Muscle of arm (tissue), 12 donors: ENCODE data around the gene DHTKD1. TPM values are rescaled to one million over a fixed set of nuclear protein-coding genes. Genes with fewer than 3 reads are reported as not detected.
"Not testable (repeated sequence)": the region's sequence is repeated elsewhere in the genome, so short reads cannot be mapped to it uniquely, and the experiment has no call there.

Source experiments
- DNase-seq: peaks from one replicate; pipeline ENCODE4 v3.0.0-alpha.2; 2013
- polyA plus RNA-seq, 12 donors: library from polyadenylated mRNA; unstranded; fragments of 120-200 nt; gene quantifications; one replicate each; pipeline ENCODE4 v1.2.1, GENCODE V29; 2013; ENCODE audit not compliant: insufficient read length in 12 of 12

The DHTKD1 gene
- polyA plus RNA-seq, 12 donors: 8.1 to 15.7 (median 11.1) TPM; not detected in 1

DNA sequence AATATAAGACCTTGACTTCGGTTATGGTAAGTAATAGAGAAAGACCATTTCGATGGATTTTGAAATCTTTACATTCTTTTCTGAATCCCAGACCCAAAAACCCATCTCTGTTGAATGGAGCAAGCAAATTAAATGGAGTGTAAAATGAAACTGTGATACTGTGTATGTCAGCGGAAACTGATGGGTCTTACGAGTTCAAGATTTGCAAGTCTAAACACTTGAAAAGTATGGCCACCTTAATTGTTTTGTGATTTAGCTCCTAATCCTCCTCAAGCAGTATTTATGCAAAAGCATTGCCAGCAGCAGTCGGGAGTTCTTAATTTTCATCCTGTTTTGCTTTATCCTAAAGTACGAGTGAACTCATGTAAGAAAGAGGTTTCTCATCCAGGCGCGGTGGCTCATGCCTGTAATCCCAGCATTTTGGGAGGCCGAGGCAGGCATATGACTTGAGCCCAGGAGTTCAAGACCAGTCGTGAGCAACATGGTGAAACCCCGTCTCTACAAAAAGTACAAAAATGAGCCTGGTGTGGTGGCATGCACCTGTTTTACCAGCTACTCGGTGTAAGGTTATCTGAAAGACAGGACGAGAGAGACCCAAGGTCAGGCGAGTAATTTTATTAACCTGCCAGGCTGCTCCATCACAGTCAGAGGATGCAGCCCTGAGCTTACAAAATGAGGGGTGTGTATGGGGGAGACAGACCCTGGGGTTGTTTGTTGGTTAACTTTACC is 5.8 kb upstream of the DHTKD1 start:
- no peak for DNase-seq

DNA sequence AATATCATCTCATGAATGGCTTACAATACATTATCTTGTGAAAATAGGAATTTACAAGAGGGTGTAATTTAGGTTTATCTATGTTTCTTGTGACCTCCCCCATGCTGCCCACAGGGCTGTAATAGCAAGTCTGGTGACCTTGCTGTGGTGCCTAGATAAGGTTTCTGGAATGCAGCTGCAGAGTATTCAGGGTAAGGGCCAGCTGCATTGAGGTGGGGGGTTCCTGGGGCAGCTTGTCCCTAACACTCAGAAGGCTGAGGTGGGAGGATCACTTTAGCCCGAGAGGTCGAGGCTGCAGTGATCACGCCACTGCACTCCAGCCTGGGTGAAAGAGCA is 5.3 kb upstream of the DHTKD1 start:
- no peak for DNase-seq

DNA sequence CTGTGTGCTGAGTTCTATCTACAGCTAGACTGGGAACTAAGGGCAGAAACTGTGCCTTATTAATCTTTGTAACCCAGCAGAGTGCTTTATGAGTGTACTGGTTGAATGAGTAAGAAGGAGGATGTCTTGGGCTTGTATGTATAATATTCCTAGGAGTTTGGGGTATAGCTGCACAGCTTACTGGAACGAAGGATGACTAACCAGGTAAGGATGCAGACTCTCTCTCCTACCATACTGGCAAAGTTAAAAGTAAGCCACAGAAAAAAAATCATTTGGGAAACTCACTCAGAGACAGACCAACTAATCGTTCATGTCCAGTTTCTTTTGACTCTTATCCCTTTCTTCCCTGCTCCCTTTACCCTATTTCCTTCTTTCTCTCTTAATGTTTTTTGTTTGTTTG is 1.4 kb upstream of the DHTKD1 start:
- DNase-seq: no peak

DNA sequence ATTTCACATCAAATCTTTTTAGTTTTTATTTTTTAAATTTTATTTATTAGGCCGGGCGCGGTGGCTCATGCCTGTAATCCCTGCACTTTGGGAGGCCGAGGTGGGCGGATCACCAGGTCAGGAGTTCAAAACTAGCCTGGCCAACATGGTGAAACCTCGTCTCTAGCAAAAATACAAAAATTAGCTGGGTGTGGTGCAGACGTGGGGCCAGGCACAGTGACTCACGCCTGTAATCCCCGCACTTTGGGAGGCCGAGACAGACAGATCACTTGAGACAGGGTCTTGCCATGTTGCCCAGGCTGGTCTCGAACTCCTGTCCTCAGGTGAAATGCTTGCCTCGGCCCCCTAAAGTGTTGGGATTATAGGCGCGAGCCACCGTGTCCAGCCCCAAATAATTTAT is 2.7 kb downstream of the DHTKD1 start:
- DNase-seq: not testable (repeated sequence)

DNA sequence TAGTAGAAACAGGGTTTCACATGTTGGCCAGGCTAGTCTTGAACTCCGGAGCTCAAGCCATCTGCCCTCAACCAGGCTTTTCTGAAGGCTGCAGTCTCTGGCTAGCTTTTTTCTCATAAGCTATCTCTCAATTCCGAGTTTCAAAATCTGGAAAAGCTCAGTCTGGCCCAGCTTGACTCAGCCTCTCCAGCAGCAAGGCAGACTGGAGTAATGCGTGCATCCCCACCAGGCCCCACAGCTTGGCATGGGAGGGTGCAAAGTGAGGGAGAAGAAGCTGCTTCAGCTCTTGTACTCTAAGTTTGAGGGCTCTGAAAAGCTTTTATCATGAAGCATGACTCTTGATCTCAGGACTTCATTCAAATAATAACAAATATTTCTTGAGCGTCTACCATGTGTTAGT is 4.8 kb downstream of the DHTKD1 start:
- DNase-seq: no peak

DNA sequence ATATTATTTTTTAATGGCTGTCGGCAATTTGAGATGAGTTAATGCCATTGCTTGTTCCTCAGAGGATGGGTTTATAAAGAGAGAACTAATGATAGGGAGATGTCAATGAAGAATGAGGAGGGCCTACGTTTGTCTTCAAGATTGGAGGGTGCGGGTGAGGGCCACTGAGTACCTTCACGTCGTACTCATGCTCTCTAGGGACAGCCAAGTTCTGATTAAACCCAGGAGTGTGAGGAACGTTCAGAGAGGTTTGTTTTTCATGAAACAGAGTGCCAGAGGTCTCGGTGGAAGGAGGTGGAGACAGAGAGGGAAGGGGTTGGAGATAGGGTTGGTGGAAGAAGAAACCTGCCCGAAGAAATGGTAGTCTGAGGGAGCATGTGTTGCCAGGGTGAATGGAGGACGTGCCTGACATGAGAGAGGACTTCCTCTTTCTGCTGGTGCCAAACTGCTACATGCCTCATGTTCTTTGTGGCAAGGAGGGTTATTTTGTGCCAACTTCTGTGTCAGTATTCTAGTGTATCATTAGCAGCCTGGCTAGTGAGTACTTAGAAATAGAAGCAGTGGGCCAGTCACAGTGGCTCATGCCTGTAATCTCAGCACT is 8.9 kb downstream of the DHTKD1 start:
- DNase-seq: no peak

DNA sequence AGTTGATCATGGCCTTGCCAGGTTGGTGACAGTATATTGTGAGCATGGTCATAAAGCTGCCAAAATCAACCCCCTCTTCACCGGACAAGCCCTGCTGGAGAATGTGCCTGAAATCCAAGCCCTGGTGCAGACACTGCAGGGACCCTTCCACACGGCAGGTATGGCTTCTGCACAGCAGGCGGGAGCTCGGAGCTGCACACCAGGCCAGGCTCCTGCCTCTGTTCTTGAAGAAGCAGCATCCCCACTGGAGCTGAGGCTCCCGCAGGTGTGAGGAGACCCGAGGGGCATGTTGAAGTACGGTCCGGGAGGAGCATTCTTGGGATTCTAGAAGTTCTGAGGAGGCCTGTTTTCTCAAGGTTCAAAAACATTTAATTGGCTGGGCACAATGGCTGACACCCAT is 12.7 kb downstream of the DHTKD1 start:
- no peak for DNase-seq

DNA sequence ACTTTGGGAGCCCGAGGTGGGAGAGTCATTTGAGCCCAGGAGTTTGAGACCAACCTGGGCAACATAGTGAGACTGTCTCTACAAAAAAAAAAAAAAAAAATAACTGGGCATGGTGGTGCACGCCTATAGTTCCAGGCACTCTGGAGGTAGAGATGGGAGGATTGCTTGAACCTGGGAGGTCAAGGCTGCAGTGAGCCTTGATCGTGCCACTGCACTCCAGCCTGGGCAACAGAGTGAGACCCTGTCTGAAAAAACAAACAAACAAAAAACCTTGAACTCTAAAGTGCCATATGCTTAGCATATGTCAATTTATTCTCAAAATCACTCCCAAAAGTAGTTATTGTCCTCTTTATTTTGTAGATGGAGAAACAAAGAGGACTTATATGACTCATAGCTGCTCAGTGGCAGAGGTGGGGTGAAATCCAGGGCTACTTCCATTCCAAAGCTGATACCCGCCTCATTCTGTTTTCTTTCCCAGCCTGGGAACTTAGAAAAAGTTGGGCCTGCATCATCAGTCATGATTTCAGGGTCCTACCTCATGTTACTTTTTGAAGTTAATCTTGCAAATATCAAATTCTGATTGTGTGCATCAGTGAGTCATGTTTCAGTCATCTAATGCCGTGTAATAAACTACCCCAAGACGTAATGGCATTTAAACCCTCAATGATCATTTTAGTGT is 13.3 kb downstream of the DHTKD1 start:
- DNase-seq: no peak

DNA sequence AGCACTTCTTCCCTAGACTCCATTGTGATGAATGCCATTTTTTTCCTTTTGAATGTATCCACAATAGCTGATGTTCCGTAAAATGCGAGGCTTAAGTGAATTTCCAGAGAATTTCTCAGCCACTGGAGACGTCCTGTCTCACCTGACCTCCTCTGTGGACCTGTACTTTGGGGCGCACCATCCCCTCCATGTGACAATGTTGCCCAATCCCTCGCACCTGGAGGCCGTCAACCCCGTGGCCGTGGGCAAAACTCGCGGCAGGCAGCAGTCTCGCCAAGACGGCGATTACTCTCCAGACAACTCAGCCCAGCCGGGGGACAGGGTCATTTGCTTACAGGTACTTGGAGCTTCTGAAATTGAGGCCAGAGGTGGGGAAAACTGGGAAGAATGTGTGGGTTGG is 20.2 kb downstream of the DHTKD1 start:
- no peak for DNase-seq

DNA sequence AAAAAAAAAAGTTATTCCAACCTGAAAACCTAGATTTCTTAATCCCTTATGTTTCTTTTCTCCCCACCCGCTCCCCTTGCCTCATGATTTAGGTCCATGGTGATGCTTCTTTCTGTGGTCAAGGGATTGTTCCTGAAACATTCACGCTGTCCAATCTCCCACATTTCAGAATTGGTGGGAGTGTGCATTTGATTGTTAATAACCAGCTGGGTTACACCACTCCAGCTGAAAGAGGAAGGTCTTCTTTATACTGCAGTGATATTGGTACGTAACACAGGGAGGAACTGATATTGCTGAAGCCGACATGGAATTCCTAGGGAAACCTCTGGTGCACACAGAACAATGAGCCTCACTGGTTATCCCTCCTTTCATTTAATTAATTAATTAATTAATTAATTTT is 22.7 kb downstream of the DHTKD1 start:
- DNase-seq: no peak

DNA sequence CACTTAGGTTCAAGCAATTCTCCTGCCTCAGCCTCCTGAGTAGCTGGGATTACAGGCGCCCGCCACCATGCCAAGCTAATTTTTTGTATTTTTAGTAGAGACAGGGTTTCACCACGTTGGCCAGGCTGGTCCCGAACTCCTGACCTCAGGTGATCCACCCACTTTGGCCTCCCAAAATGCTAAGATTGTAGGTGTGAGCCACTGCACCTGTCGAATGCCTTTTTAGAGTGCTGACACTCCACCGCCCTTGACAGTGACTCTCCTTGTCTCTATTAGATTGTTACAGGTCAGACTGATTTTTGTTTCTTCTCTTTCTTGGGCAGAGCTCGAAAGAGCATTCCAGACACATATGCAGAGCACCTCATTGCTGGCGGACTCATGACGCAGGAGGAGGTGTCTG is 28.6 kb downstream of the DHTKD1 start:
- not testable (repeated sequence) for DNase-seq

DNA sequence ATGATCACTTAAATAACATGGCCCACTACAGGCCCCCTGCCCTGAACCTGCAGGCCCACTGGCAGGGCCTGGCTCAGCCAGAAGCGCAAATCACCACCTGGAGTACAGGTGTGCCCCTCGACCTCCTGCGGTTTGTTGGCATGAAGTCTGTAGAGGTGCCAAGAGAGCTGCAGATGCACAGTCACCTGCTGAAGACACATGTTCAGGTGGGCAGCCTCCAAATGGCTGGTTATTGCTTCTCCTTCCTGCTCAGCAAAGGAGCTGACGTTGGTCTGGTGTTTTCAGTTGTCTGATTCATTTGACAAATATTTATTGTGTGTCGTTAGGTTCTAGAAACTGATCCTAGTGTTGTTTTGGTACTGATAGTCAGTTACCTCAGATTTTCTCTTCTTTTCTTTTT is 29.0 kb downstream of the DHTKD1 start:
- no peak for DNase-seq

DNA sequence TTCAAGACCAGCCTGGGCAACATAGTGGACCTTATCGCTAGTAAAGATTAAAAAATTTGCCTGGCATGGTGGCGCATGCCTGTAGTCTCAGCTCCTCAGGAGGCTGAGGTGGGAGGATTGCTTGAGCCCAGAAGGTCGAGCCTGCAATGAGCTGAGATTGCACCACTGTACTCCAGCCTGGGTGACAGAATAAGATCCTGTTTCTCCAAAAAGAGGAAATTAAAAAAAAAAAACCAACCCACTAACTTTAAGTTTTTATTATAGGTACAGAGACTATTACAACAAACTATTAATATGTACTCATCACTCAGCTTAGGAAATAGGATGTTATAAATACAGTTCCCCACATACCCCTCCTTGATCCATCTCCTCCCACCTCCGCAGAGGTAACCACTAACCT is 30.2 kb downstream of the DHTKD1 start:
- no peak for DNase-seq

DNA sequence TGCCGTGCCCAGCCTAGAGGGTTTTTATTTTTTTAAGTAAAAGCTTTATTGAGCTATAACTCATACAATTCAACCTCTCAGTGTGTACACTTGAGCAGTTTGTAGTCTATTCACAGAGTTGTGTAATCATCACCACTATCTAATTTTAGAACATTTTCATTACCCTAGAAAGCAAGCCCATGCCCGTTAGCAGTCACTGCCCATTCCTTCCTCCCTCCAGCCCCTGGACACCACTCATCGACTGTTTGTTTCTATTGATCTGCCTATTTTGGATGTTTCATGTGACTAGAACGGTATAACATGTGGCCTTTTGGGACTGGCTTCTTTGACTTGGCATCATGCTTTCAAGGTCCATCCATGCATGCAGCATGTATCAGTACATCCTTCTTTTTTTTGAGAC is 35.0 kb downstream of the DHTKD1 start:
- no peak for DNase-seq

DNA sequence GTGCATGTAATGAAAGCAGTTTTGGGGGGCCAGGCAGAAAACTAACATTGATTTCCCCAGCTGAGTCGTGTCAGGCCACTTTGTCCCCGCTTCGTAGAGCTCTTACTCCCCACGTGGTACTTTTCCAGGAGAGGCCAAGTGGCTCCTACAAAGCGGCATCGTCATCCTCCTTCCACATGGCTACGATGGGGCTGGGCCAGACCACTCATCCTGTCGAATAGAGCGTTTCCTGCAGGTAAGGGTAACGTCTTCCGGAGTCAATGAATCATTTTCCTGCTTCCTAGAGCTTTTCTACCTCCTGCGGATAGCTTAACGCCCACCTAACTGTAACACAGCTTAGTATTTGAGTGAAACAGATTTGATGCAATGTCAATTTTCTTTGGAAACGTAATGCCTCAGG is 39.0 kb downstream of the DHTKD1 start:
- DNase-seq: no peak

DNA sequence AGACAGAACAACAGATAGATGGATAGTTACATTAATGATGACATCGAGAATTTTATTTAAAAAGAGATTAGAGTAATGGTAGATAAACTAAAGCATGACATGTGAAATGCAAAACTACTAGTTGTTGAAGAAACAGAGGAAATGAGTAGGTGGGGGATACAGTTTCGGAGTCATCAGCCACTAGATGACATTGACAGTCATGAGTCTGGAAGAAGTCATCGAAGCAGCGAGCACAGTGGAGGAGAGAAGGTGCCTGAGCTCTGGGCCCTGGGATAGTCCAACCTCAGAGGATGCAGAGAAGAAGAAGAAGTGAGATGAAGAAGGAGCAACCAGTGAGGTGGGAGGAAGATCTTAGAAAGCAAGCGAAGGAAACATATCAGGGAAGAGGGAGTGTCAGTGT is 40.5 kb downstream of the DHTKD1 start:
- DNase-seq: no peak

DNA sequence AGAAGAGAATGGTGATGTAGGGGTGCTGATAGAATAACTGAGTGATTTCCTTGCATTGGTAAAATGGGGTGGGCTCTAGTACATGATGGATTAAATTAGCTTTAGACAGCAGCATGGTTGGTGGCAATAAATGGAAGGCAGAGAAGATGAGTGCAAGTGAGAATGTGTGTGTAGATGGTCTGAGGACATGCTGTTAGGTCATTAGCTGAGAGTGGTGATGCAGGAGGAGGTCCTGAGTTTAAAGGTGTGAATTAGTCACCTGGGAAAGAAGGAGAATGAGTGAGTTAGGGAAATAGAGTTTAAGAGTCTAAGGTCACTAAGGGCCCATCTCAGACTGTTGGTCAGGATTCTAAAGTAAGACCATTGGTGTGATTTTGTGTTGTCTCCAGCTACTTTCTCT is 42.8 kb downstream of the DHTKD1 start:
- no peak for DNase-seq

DNA sequence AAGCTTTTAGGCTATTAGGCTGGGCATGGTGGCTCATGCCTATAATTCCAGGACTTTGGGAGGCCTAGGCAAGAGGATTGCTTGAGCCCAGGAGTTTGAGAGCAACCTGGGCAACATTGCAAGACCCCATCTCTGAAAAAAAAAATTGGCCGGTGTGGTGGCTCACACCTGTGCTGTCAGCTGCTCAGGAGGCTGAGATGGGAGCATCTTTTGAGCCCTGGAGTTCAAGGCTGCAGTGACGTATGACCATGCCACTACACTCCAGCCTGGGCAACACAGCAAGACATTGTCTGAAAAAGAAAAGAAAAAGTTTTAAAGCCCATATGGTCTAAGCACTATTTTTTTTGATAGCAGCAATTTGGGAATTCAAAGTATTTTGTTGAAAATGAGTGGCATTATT is 44.9 kb downstream of the DHTKD1 start:
- DNase-seq: no peak

DNA sequence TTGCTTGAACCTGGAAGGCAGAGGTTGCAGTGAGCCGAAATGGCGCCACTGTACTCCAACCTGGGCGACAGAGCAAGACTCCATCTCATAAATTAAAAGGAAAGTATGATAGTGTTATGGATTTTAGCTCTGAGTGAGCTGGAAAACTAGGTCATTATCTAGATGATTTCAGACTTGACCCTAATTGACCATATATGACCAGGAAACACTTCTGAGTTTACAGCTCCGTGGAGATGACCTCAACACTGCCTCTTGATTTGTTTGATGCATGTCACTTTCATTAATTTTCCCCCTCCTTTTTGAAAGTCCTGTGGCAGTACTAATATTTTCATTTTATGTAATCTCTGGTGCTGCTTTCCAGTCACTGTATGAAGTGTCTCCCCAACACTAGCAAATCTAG is 52.9 kb downstream of the DHTKD1 start:
- no peak for DNase-seq

DNA sequence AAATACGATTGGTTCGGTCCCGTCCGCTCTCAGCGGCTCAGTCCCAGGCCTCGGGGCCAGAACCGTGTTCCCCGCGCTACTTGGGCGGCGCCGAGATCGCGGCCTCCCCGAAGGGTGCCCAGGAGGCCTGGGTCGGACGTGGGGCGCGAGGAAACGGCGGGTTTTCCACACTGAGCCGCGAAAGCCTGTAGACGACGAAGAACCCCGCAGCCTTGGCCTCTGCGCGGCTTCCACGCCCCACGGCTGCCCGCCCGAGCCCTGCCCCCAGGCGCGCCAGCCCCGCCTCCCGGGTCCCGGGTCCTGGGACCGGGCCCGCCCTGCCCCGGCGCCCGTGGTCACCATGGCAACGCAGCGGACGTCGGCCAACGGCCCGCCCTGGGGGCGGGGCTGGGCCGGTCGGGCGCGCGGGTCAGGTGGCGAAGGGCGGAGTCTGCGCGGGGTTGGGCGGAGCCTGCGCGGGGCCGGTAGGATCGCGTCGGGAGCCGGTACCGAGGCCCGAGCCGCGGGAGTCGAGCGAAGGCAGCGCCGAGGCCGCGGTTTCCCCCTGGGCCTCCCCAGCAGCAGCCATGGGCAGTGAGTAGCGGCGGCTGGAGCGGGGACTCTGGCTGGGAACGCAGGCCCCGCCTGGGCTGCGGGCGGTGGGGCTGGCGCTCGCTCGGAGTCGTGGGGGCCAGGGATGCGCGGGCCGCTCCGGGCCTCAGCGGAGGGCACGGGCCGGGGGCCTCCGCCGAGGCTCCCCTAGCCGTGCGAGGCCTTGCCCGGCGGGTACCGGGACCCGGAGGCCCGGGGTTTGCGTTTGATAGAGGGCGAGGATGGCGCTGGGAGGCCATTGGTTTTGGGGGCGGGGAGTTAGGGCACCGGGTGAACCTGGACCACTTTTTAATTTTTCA is 60.7 kb downstream of the DHTKD1 start, which contains the start of gene SEC61A2:
Gene SEC61A2 (plus strand): TSS at position 456 of the 890 bp plus-strand sequence. CDS start 111 bp downstream, at position 567.
- peak; percentile 92 for DNase-seq

DNA sequence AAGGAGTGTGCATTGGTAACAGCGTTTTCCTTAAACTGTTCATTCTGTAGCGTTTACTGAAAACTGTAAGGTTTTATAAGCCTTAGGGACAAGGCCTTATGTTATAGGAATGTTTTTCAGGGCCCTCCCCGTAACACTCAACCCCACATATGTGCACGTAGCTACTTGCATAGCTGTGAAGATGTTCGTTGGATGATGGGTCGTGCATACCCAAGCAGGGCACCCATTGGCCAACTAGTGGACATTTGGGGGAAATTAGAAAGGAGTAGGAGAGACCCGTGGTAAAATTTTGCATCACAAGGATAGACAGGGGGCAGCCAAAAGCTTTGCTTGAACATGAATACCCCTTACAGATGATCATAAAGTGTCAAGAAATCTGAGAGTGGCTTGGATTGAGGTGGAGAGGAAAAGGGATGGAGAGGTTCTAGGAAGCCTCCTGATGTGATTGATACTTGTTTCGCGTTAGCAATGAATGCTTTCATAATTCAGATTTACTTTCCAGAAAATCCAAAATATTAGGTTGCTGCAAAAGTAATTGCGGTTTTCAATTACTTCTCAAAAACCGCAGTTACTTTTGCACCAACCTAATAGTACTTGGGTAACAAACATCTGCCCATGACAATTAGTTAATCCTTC is 61.6 kb downstream of the DHTKD1 start:
- DNase-seq: peak; percentile 39

DNA sequence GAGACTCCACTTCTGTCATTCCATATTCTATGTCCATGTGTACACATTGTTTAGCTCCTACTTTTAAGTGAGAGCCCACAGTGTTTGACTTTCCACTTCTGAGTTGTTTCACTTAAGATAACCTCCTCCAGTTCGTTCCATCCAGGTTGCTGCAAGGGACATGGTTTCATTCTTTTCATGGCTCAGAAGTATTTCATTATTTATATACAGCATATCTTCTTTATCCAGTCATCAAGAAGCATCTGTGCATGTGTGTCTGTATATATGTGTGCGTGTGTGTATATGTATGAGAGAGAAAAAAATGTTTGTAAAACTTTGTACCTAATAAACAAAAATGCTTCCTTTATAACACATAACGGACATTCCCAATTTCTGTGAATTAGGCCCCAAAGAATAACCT is 66.9 kb downstream of the DHTKD1 start:
- no peak for DNase-seq
